MG63 (cell line): Measurements from ENCODE around the gene TMEM170A. TPM values are rescaled to one million over a fixed set of nuclear protein-coding genes. Genes with fewer than 3 reads are reported as not detected.
"Not testable (repeated sequence)": the region's sequence is repeated elsewhere in the genome, so short reads cannot be mapped to it uniquely, and the experiment has no call there.

Experiments
- DNase-seq: peaks from one replicate; pipeline ENCODE4 v3.0.0-alpha.2; 2020
- H3K27me3 ChIP-seq: fragments of 250-450 bp; sonication (Bioruptor Pico); 2 replicates; pipeline ENCODE4 v1.5.1; 2020; ENCODE audit warnings: mild to moderate bottlenecking, moderate library complexity
- H3K36me3 ChIP-seq: fragments of 250-450 bp; sonication (Bioruptor Pico); 2 replicates; pipeline ENCODE4 v1.5.1; 2020; ENCODE audit warnings: mild to moderate bottlenecking, moderate library complexity
- H3K4me3 ChIP-seq: fragments of 250-450 bp; sonication (Bioruptor Pico); 2 replicates; pipeline ENCODE4 v1.5.1; 2020; ENCODE audit warnings: mild to moderate bottlenecking, moderate library complexity
- H3K9me3 ChIP-seq: fragments of 250-450 bp; sonication (Bioruptor Pico); 2 replicates; pipeline ENCODE4 v1.5.1; 2020; ENCODE audit warnings: mild to moderate bottlenecking, moderate library complexity
- total RNA-seq: library from RNA; depleted of rRNA; stranded (reverse); fragments of >200 nt; shearing (Covaris generic); gene quantifications from 2 replicates; pipeline ENCODE4 v1.2.3, GENCODE V29; 2014; ENCODE audit warnings: low replicate concordance; rRNA removed

TMEM170A gene
- total RNA-seq: 1.3 and 8.0 TPM in 2 replicates

- H3K9me3 ChIP-seq: no peaks in the 10 kb centered on the region
- no peaks in the 10 kb centered on the region for H3K36me3 ChIP-seq
- no peaks in the 10 kb centered on the region for H3K27me3 ChIP-seq
- peak within 1 kb of the TSS; percentile 83 for H3K4me3 ChIP-seq
- peak; percentile 96 for DNase-seq
These were observed at the start of gene TMEM170A for GRCh38 chr16:75464122-75464918. TSS of gene TMEM170A (minus strand) at chr16:75464689. CDS start at chr16:75464600, 89 bp downstream.

GRCh38 chr16:75506574-75506973 is 42.1 kb upstream of the TMEM170A start:
- Histone ChIP-seq H3K9me3 (no peaks in the 10 kb centered on the region), H3K36me3 (no peaks in the 10 kb centered on the region), H3K27me3 (no peaks in the 10 kb centered on the region), H3K4me3 (no peak overlapping the region)
- DNase-seq: peak; percentile 27

GRCh38 chr16:75506107-75506506 is 41.6 kb upstream of the TMEM170A start:
- H3K4me3 ChIP-seq: no peak overlapping the region
- no peaks in the 10 kb centered on the region for H3K27me3 ChIP-seq
- no peak for DNase-seq
- H3K9me3 ChIP-seq: no peaks in the 10 kb centered on the region
- H3K36me3 ChIP-seq: no peaks in the 10 kb centered on the region

GRCh38 chr16:75503801-75504200 is 39.3 kb upstream of the TMEM170A start:
- no peaks in the 10 kb centered on the region for H3K36me3 ChIP-seq
- no peak for DNase-seq
- no peaks in the 10 kb centered on the region for H3K27me3 ChIP-seq
- no peak overlapping the region for H3K4me3 ChIP-seq
- H3K9me3 ChIP-seq: no peaks in the 10 kb centered on the region

GRCh38 chr16:75502916-75503605 is 38.6 kb upstream of the TMEM170A start:
- Histone ChIP-seq H3K9me3 (no peaks in the 10 kb centered on the region), H3K27me3 (no peaks in the 10 kb centered on the region), H3K4me3 (no peak overlapping the region), H3K36me3 (no peaks in the 10 kb centered on the region)
- no peak for DNase-seq

- DNase-seq: peak; percentile 33
- not testable (repeated sequence) for H3K27me3 ChIP-seq, H3K9me3 ChIP-seq, H3K36me3 ChIP-seq, H3K4me3 ChIP-seq
These were observed 37.3 kb upstream of the TMEM170A start for GRCh38 chr16:75501820-75502219.

GRCh38 chr16:75501359-75501758 is 36.9 kb upstream of the TMEM170A start:
- Histone ChIP-seq H3K9me3 (no peaks in the 10 kb centered on the region), H3K36me3 (no peaks in the 10 kb centered on the region), H3K4me3 (no peak overlapping the region), H3K27me3 (no peaks in the 10 kb centered on the region)
- no peak for DNase-seq

- not testable (repeated sequence) for H3K36me3 ChIP-seq, H3K27me3 ChIP-seq, H3K4me3 ChIP-seq, H3K9me3 ChIP-seq
- DNase-seq: peak; percentile 43
These were observed 34.3 kb upstream of the TMEM170A start for GRCh38 chr16:75498605-75499322.

- H3K9me3 ChIP-seq: no peaks in the 10 kb centered on the region
- H3K4me3 ChIP-seq: no peak overlapping the region
- no peaks in the 10 kb centered on the region for H3K36me3 ChIP-seq
- H3K27me3 ChIP-seq: no peaks in the 10 kb centered on the region
- DNase-seq: peak; percentile 11
These were observed 33.1 kb upstream of the TMEM170A start for GRCh38 chr16:75497558-75497957.

GRCh38 chr16:75495076-75495674 is 30.7 kb upstream of the TMEM170A start, which contains the start of gene CHST6:
TSS of gene CHST6 (minus strand) at chr16:75495441. CDS start at chr16:75479828, 15,613 bp downstream.
- H3K27me3 ChIP-seq: no peaks in the 10 kb centered on the region
- no peak for DNase-seq
- H3K9me3 ChIP-seq: no peaks in the 10 kb centered on the region
- H3K4me3 ChIP-seq: no peak within 1 kb of the TSS
- no peaks in the 10 kb centered on the region for H3K36me3 ChIP-seq

GRCh38 chr16:75494661-75495075 is 30.2 kb upstream of the TMEM170A start:
- no peaks in the 10 kb centered on the region for H3K9me3 ChIP-seq
- no peak for DNase-seq
- H3K4me3 ChIP-seq: no peak overlapping the region
- H3K27me3 ChIP-seq: no peaks in the 10 kb centered on the region
- H3K36me3 ChIP-seq: no peaks in the 10 kb centered on the region

GRCh38 chr16:75494184-75494583 is 29.7 kb upstream of the TMEM170A start:
- H3K4me3 ChIP-seq: no peak overlapping the region
- no peaks in the 10 kb centered on the region for H3K36me3 ChIP-seq
- H3K9me3 ChIP-seq: no peaks in the 10 kb centered on the region
- no peak for DNase-seq
- no peaks in the 10 kb centered on the region for H3K27me3 ChIP-seq

- DNase-seq: peak; percentile 18
- Histone ChIP-seq H3K36me3 (no peaks in the 10 kb centered on the region), H3K27me3 (no peaks in the 10 kb centered on the region), H3K9me3 (no peaks in the 10 kb centered on the region), H3K4me3 (no peak overlapping the region)
These were observed 27.4 kb upstream of the TMEM170A start for GRCh38 chr16:75491876-75492275.

- H3K9me3 ChIP-seq: no peaks in the 10 kb centered on the region
- no peak for DNase-seq
- no peak overlapping the region for H3K4me3 ChIP-seq
- no peaks in the 10 kb centered on the region for H3K36me3 ChIP-seq
- H3K27me3 ChIP-seq: no peaks in the 10 kb centered on the region
These were observed 23.8 kb upstream of the TMEM170A start for GRCh38 chr16:75488322-75488721.

- Histone ChIP-seq H3K4me3 (no peak overlapping the region), H3K27me3 (no peaks in the 10 kb centered on the region), H3K9me3 (no peaks in the 10 kb centered on the region), H3K36me3 (no peaks in the 10 kb centered on the region)
- DNase-seq: no peak
These were observed 22.3 kb upstream of the TMEM170A start for GRCh38 chr16:75486676-75487313.

- no peak overlapping the region for H3K4me3 ChIP-seq
- no peaks in the 10 kb centered on the region for H3K27me3 ChIP-seq
- no peak for DNase-seq
- no peaks in the 10 kb centered on the region for H3K9me3 ChIP-seq
- H3K36me3 ChIP-seq: no peaks in the 10 kb centered on the region
These were observed 21.7 kb upstream of the TMEM170A start for GRCh38 chr16:75486014-75486675.
